ENCODE measurements around the gene A1BG.
A peak's percentile ranks its signal among the peaks of the same experiment; 100 is the strongest.

The A1BG gene

DNA sequence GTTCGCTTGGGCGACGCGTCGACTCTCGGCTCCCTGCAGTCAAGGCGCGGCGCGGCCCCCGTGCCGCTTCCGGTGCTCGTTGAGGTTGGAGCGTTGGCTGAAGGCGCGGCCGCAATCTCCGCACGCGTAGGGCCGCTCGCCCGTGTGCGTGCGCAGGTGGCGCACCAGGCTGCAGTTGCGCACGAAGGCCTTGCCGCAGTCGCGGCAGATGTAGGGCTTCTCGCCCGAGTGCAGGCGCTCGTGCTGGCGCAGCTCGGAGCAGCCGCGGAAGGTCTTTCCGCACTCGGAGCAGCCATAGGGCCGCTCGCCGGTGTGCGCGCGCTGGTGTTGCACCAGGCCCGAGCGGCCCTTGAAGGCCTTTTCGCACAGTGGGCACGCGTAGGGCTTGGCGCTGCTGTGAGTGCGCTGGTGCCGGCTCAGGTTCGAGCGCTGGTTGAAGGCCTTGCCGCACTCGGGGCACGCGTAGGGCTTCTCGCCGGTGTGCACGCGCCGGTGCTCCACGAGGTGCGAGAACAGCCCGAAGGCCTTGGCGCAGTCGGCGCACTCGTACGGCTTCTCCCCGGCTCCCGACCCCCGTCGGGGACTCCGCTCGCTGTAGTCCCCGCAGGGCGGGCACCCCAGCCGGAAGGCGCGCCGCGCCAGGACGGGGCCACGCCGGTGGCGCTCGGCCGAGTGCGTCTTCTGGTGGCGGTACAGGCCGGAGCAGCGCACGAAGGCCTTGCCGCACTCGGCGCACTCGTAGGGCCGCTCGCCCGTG is 14.6 kb upstream of the A1BG start:
- DNase-seq (ENCODE audit: insufficient read length), result no peak
- no peak for TF ChIP-seq POLR2AphosphoS5 (IDR thresholded peaks at IDR 0.05; ENCODE audit: low read depth, low read length)
- no peak for TF ChIP-seq TAF1 (IDR thresholded peaks at IDR 0.05; ENCODE audit: borderline replicate concordance, low read depth, low read length)
- TF ChIP-seq POLR2A (IDR thresholded peaks at IDR 0.05; ENCODE audit: low read depth, low read length), result no peak
- no peak for FAIRE-seq

DNA sequence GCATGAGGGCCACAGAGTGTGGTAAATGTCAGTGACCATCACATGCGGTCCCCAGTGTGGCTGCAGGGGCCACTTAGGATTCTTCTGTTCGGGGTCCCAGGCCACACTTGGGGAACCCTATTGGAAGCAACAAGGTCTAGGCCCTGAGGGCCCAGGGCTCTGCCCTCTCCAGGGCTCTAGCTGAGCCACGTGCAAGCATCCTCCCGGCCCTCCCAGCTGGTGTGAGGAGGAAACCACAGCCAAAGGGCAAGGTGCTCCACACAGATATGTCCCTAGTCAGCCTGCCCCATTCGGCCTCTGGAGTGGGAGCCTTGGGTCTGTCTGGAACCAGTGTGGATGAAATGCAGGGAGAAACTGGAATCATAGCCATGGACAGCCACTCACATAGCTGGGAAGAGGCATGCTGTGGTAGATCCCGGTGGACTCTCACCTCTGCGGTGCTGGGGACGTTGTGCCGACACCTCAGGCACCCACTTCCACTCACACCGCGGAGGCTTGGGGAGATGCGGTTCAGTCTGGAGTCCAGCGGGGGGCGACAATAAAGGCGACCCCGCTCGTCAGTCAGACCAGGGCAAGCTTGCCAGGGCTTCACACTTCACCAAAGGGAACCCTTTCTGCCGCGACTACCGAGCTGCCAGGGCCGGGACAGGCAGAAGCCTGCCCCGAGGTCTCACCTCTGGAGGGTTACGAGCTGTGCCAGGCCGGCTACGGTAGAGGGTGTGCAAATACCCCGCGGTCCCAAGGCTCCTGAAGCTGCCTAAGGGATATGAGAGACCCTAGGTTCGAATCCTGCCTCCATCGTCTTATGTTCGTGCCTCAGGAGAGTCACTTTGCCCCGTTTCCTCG is 13.5 kb upstream of the A1BG start:
- DNase-seq (ENCODE audit: insufficient read length), result no peak
- no peak for FAIRE-seq
- TF ChIP-seq POLR2A (IDR thresholded peaks at IDR 0.05; ENCODE audit: low read depth, low read length) (no peak), POLR2AphosphoS5 (IDR thresholded peaks at IDR 0.05; ENCODE audit: low read depth, low read length) (no peak), TAF1 (IDR thresholded peaks at IDR 0.05; ENCODE audit: borderline replicate concordance, low read depth, low read length) (no peak)

- no peak for FAIRE-seq
- no peak for DNase-seq (ENCODE audit: insufficient read length)
- no peak for TF ChIP-seq POLR2A (IDR thresholded peaks at IDR 0.05; ENCODE audit: low read depth, low read length)
Observed at GRCh38 chr19:58364146-58364545, 10.9 kb upstream of the A1BG start.

DNA sequence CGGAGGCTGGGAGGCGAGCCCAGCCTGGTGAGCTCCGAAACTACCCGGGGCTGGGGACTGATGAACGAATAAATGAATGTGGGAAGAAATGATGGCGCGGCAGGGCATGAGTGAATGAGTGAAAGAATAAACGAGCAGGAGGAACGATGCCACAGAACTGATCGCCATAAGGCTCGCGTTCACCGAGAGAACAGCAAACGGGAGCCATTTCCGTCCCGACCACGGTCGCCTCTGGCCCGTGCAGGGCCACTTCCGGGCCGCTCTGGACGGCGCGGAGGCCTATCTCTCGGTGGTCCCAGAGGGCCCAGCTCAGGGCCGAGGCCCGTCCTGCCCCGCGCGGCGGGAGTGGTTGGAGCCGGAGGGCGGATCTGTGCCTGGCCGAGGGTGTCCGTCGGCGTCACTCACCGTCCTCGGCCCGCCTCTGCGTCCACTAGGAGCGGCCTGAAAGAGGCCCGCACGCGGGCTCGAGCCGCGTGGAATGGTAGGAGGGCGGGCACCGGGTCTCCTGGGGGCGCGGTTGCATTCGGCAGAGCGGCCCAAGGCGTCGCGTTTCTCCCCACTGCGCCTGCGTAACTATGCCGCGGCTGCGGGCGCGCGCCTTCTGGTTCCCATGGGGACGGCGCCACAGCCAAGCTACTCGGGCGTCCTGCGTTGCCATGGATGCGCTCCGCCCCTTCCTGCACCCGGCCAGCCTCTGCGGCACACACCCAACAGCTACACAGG is 9.1 kb upstream of the A1BG start, which contains the start of gene ZNF497:
TSS of gene ZNF497 (minus strand) at position 480 of the 723 bp plus-strand sequence. CDS start 5,116 bp downstream, outside the sequence.
- peak; percentile 100 for DNase-seq (ENCODE audit: insufficient read length)
- TF ChIP-seq POLR2A (IDR thresholded peaks at IDR 0.05; ENCODE audit: low read depth, low read length) (peak; percentile 71), POLR2AphosphoS5 (IDR thresholded peaks at IDR 0.05; ENCODE audit: low read depth, low read length) (peak; percentile 80), TAF1 (IDR thresholded peaks at IDR 0.05; ENCODE audit: borderline replicate concordance, low read depth, low read length) (peak; percentile 78; the same call in 1 of the 2 replicates)
- FAIRE-seq, result peak; percentile 100

GRCh38 chr19:58361900-58362271 is 8.6 kb upstream of the A1BG start:
- no peak for TF ChIP-seq POLR2A (IDR thresholded peaks at IDR 0.05; ENCODE audit: low read depth, low read length)
- TF ChIP-seq TAF1 (IDR thresholded peaks at IDR 0.05; ENCODE audit: borderline replicate concordance, low read depth, low read length), result no peak
- no peak for TF ChIP-seq POLR2AphosphoS5 (IDR thresholded peaks at IDR 0.05; ENCODE audit: low read depth, low read length)
- FAIRE-seq, result no peak
- peak; percentile 67 for DNase-seq (ENCODE audit: insufficient read length)

DNA sequence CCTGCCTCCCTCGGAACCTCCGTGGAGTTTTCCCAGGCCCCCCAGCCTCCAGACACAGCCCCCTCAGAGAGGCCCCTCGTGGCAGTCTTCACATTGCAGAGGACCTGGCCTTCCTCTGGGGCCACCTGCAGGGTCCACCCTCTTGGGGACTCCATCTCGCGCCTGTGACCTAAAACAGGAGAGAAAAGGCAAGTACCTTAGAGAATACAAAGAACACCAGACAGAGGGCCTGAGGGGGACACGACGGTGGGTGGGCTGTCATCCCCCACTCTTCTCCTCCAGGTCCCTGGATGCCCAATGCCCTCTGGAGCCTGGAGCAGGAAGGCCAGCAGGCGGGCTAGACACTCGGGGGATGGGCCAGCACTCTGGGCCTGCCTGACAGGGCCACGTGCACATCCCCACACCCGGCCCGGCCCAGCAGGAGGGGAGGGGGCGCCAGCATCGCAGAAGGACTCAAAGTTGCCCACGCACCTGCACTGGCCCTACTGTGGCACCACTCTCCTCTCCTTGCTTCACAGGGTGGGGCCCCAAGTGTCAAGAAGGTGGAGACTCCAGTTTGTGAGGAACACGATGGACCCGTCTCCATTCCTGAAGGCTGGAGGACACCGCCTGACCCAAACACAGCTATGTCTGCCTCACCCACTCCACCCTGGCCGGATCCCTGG is 4.3 kb upstream of the A1BG start:
- DNase-seq (ENCODE audit: insufficient read length), result no peak
- no peak for FAIRE-seq
- no peak for TF ChIP-seq POLR2AphosphoS5 (IDR thresholded peaks at IDR 0.05; ENCODE audit: low read depth, low read length)
- no peak for TF ChIP-seq TAF1 (IDR thresholded peaks at IDR 0.05; ENCODE audit: borderline replicate concordance, low read depth, low read length)
- TF ChIP-seq POLR2A (IDR thresholded peaks at IDR 0.05; ENCODE audit: low read depth, low read length), result no peak

DNA sequence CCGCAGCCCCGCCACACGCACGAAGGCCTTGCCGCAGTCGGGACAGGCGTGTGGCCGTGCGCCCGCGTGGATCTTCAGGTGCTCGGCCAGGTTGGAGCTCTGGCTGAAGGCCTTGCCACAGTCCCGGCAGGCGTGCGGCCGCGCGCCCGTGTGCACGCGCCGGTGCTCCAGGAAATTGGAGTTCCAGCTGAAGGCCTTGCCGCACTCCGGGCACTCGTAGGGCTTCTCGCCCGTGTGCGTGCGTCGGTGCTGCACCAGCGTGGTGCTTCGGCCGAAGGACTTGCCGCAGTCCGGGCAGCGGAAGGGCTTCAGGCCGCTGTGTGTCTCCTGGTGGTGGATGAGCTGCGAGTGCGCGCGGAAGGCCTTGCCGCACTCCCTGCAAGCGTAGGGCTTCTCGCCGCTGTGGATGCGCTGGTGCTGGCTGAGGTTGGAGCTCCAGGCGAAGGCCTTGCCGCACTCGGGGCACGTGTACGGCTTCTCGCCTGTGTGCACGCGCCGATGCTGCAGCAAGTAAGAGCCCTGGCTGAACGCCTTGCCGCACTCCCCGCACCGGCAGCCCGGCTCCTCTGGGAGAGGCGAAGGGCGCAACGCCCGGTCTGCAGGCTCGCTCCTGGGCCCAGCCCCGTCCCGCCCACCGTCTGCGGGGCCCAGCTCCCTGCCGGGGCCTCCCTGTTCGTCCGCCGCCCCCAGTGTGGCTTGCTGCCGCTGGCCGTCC is 3.6 kb upstream of the A1BG start:
- FAIRE-seq, result no peak
- TF ChIP-seq POLR2AphosphoS5 (IDR thresholded peaks at IDR 0.05; ENCODE audit: low read depth, low read length) (no peak), TAF1 (IDR thresholded peaks at IDR 0.05; ENCODE audit: borderline replicate concordance, low read depth, low read length) (no peak), POLR2A (IDR thresholded peaks at IDR 0.05; ENCODE audit: low read depth, low read length) (no peak)
- no peak for DNase-seq (ENCODE audit: insufficient read length)

- DNase-seq (ENCODE audit: insufficient read length) (no peak), FAIRE-seq (no peak)
- TF ChIP-seq TAF1 (IDR thresholded peaks at IDR 0.05; ENCODE audit: borderline replicate concordance, low read depth, low read length) (no peak), POLR2AphosphoS5 (IDR thresholded peaks at IDR 0.05; ENCODE audit: low read depth, low read length) (no peak), POLR2A (IDR thresholded peaks at IDR 0.05; ENCODE audit: low read depth, low read length) (no peak)
Observed at GRCh38 chr19:58355908-58356765, 2.8 kb upstream of the A1BG start.

DNA sequence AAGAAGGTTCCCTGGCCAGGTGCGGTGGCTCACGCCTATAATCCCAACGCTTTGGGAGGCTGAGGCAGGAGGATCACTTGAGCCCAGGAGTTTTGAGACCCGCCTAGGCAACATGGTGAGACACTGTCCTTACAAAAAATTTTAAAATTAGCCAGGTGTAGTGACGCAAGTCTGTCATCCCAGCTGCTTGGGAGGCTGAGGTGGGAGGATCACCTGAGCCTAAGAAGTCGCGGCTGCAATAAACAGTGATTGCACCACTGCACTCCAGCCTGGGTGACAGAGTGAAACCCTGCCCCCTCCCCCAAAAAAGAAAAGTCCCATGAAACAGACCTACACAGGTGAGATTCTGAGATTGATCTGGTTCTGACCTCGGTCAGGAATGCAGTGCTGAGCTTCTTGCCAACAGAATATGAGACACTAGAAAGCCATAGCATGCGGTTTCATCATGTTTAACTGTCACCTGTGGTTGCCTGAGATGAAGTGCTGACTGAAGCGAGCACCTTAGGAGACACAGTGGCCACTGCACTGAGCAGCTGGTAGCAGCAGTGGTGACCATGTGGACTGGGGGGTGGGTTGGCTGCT is 2.0 kb upstream of the A1BG start:
- TF ChIP-seq TAF1 (IDR thresholded peaks at IDR 0.05; ENCODE audit: borderline replicate concordance, low read depth, low read length), result no peak
- no peak for TF ChIP-seq POLR2AphosphoS5 (IDR thresholded peaks at IDR 0.05; ENCODE audit: low read depth, low read length)
- no peak for TF ChIP-seq POLR2A (IDR thresholded peaks at IDR 0.05; ENCODE audit: low read depth, low read length)
- FAIRE-seq (no peak), DNase-seq (ENCODE audit: insufficient read length) (no peak)
